Kidney epithelial cell (primary cell): ENCODE measurements around the gene H6PD. TPM values are rescaled to one million over a fixed set of nuclear protein-coding genes. Genes with fewer than 3 reads are reported as not detected.

ENCODE experiments used
- DNase-seq: peaks from one replicate; pipeline ENCODE4 v3.0.0-alpha.2; 2010; ENCODE audit warnings: low read depth
- H3K27me3 ChIP-seq: 2 replicates; pipeline ENCODE4 v1.6.0; 2011; ENCODE audit warnings: low read length; ENCODE audit not compliant: control insufficient read depth, insufficient read depth
- H3K36me3 ChIP-seq: 2 replicates; pipeline ENCODE4 v1.5.1; 2011; ENCODE audit warnings: low read length; ENCODE audit not compliant: control insufficient read depth, insufficient read depth
- H3K4me3 ChIP-seq: 2 replicates; pipeline ENCODE4 v1.5.1; 2011; ENCODE audit warnings: low read depth, mild to moderate bottlenecking, control low read depth, low read length
- total RNA-seq: library from RNA; depleted of rRNA; stranded (reverse); fragments of >200 nt; gene quantifications from 2 replicates; pipeline ENCODE4 v1.2.3, GENCODE V29; 2015
- TF ChIP-seq, protein P1 (sequence below): IDR thresholded peaks from 2 replicates; pipeline ENCODE4 v1.5.1; 2011; ENCODE audit warnings: mild to moderate bottlenecking, moderate library complexity, low read length, control low read depth, inconsistent platforms; ENCODE audit not compliant: insufficient read depth, poor library complexity, severe bottlenecking

Gene H6PD
- total RNA-seq, 1 donor from 2014 or later, result 24.4 TPM

DNA sequence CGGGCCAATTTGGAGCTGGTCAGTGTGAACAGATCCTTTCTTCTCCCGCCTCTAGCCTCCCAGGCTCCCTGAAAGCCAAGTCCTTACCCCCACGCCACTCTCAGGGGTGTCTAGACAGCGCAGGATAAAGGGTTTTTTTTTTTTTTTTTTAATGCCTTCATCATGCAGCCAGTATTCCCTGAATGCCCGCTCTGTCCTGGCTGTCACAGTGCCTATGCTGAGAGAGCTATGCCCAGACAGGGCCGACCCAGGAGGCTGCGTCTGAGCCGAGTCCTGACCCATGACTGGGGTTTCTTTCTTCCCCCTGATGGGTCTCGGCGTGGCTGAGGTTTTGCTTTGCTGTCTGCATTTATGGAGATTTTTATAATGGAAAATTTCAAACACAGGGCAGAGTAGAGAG, 76.5 kb downstream of the H6PD start:
- Histone ChIP-seq H3K27me3 (no peaks in the 10 kb centered on the region), H3K4me3 (no peak overlapping the region), H3K36me3 (no peaks in the 10 kb centered on the region)
- no peak for DNase-seq
- TF ChIP-seq, protein P1, sequence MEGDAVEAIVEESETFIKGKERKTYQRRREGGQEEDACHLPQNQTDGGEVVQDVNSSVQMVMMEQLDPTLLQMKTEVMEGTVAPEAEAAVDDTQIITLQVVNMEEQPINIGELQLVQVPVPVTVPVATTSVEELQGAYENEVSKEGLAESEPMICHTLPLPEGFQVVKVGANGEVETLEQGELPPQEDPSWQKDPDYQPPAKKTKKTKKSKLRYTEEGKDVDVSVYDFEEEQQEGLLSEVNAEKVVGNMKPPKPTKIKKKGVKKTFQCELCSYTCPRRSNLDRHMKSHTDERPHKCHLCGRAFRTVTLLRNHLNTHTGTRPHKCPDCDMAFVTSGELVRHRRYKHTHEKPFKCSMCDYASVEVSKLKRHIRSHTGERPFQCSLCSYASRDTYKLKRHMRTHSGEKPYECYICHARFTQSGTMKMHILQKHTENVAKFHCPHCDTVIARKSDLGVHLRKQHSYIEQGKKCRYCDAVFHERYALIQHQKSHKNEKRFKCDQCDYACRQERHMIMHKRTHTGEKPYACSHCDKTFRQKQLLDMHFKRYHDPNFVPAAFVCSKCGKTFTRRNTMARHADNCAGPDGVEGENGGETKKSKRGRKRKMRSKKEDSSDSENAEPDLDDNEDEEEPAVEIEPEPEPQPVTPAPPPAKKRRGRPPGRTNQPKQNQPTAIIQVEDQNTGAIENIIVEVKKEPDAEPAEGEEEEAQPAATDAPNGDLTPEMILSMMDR, result no peak

DNA sequence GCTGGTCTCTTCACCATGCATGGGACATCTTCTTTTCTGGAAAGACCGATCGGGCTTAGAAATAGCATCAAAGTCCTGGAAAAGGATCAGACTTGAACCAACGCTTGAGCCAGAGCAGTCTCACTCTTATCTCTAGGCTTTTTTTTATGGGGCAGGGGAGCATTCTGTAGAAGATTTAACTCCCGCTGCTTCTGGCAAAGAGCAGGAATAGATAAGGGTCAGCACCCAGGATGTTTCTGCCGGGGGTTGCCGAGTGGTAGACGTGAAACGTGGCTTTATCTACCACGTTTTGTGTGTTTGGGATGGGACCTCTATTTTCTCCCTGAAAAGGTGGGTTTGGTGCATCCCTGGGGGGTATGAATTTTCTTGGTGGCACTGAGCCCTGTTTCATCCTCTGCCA, 76.9 kb downstream of the H6PD start:
- TF ChIP-seq, protein P1, result no peak
- Histone ChIP-seq H3K27me3 (no peaks in the 10 kb centered on the region), H3K4me3 (no peak overlapping the region), H3K36me3 (no peaks in the 10 kb centered on the region)
- no peak for DNase-seq

DNA sequence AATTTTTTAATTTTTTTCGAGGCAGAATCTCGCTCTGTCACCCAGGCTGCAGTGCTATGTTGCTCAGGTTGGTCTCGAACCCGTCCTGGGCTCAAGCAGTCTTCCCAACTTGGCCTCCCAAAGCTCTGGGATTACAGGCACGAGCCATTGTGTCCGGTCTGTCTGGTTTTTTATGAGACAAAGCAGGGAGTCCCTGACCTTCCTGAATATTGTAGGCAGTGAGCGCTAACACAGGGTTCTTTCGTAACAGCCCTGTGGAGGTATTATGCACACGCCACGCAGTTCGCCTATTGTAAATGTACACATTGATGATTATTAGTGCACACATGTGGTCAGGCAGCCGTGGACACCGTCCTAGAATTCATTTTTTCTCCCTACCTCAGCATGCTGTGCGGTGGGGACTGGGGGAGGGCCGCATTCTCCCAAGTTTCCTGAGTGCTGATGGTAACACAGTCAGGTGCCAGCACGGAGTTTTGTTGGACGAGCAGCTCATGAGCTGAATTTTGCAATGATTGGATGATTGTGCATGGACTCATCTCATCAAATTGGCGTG, 77.7 kb downstream of the H6PD start:
- DNase-seq, result no peak
- H3K36me3 ChIP-seq, result no peaks in the 10 kb centered on the region

DNA sequence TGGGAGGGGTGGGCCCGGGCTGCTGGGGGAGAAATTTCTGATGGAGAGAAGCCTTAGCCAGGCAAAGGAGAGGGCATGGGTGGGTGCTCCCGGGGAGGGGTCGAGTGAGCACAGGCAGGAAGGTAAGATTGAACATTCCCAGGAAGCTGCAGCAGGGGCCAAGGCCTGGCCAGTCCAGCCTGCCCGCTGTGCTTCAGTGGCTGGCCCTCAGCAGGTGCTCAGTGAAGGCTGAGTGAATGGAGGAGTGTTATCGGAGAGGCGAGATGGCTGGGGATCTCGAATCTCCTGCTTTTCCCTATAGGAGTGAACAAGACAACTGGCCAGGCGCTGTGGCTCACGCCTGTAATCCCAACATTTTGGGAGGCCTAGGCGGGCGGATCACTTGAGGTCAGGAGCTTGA, 79.0 kb downstream of the H6PD start:
- Histone ChIP-seq H3K27me3 (no peaks in the 10 kb centered on the region), H3K36me3 (peaks cover 1% of the 10 kb centered on the region), H3K4me3 (no peak overlapping the region)
- DNase-seq, result no peak
- TF ChIP-seq, protein P1, result no peak

More for the DNA sequence above, 77.7 kb downstream of the H6PD start:
- TF ChIP-seq, protein P1, result no peak
- H3K27me3 ChIP-seq, result no peaks in the 10 kb centered on the region
- no peak overlapping the region for H3K4me3 ChIP-seq

DNA sequence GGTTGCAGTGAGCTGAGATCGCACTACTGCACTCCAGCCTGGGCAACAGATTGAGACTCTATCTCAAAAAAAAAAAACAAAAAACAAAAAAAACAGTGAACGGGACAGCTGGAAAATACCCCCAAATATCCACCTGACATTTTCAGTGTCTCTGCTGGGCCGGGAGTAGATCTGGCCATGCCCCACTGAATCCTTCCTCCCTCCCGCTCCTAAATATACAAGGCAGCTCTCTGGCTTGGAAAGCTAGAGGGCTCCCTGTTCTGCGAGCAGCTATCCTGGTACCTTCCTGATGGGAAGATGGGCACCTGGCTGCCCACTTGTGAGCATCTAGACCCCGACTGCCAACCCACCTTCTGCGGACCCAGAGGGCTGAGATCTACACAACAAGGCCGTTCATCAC, 79.5 kb downstream of the H6PD start:
- Histone ChIP-seq H3K27me3 (no peaks in the 10 kb centered on the region), H3K36me3 (peaks cover 1% of the 10 kb centered on the region), H3K4me3 (no peak overlapping the region)
- no peak for DNase-seq
- TF ChIP-seq, protein P1, result peak; percentile 21

DNA sequence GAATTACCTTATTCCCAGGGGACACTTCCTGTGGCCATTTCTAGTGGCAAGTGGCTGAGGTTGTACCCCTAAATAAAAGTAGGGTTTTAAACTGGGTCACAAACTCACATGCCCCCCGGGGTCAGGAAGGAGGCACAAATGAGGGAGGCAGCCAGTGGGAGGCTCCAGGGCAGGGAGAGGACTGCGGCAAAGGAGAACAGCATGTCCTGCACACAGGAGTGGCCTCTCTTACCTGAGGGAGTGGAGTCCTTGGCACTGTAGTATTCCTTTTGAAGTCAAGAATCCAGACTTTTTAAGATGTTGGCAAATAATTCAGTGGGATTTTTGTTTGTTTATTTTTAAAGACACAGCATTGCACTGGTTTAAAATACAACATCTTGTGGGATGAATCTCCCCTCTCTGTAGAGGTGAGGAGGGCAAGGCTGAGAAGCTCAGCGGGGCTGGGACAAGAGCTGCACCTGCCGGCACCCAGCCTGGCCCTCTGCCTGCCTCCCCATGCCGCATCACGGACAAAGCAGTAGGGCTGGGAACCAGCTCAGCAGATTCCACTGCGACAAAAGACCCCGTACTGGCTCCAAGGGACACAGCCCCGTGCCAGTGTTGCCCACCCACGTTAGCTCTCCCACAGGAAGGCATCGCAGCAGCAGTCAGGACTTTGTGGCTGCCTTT, 80.3 kb downstream of the H6PD start:
- peaks cover 1% of the 10 kb centered on the region for H3K36me3 ChIP-seq
- no peak for DNase-seq
- TF ChIP-seq, protein P1, result no peak
- no peaks in the 10 kb centered on the region for H3K27me3 ChIP-seq
- H3K4me3 ChIP-seq, result no peak overlapping the region
